Fibroblast of pulmonary artery (primary cell): ENCODE results near the gene CDYL2.
"Not testable (repeated sequence)": the region's sequence is repeated elsewhere in the genome, so short reads cannot be mapped to it uniquely, and the experiment has no call there.

Experiments used
- DNase-seq: peaks from one replicate; pipeline ENCODE4 v3.0.0-alpha.2; 2010; ENCODE audit warnings: low read depth
- H3K4me3 ChIP-seq: replicated peaks from 2 replicates; pipeline ENCODE4 v1.5.1; 2011; ENCODE audit warnings: low read depth, mild to moderate bottlenecking, control low read depth, low read length, moderate library complexity
- CTCF ChIP-seq: IDR thresholded peaks from 2 replicates; pipeline ENCODE4 v1.5.1; 2011; ENCODE audit warnings: mild to moderate bottlenecking, control low read depth, low read length, inconsistent platforms; ENCODE audit errors: missing control alignments

The CDYL2 gene

GRCh38 chr16:80802138-80802537, 2.3 kb downstream of the CDYL2 start:
- H3K4me3 ChIP-seq, result no peak overlapping the region
- DNase-seq, result no peak
- TF ChIP-seq CTCF, result no peak

- DNase-seq, result no peak
- no peak for TF ChIP-seq CTCF
- no peak overlapping the region for H3K4me3 ChIP-seq
Observed at GRCh38 chr16:80794071-80794470, 10.3 kb downstream of the CDYL2 start.

- no peak overlapping the region for H3K4me3 ChIP-seq
- DNase-seq, result peak; percentile 62
- TF ChIP-seq CTCF, result no peak
Observed at GRCh38 chr16:80792031-80792430, 12.4 kb downstream of the CDYL2 start.

GRCh38 chr16:80791411-80791810, 13.0 kb downstream of the CDYL2 start:
- TF ChIP-seq CTCF, result no peak
- peak; percentile 8 for DNase-seq
- H3K4me3 ChIP-seq, result no peak overlapping the region

- no peak for DNase-seq
- TF ChIP-seq CTCF, result no peak
- H3K4me3 ChIP-seq, result no peak overlapping the region
Observed at GRCh38 chr16:80790751-80791150, 13.6 kb downstream of the CDYL2 start.

GRCh38 chr16:80788027-80788426, 16.4 kb downstream of the CDYL2 start:
- no peak for TF ChIP-seq CTCF
- no peak overlapping the region for H3K4me3 ChIP-seq
- DNase-seq, result peak; percentile 14

GRCh38 chr16:80786561-80786960, 17.8 kb downstream of the CDYL2 start:
- not testable (repeated sequence) for H3K4me3 ChIP-seq, DNase-seq

GRCh38 chr16:80784951-80785350, 19.4 kb downstream of the CDYL2 start:
- no peak for DNase-seq
- TF ChIP-seq CTCF, result no peak
- no peak overlapping the region for H3K4me3 ChIP-seq
